Measurements from ENCODE around the gene CCT7.

DNA sequence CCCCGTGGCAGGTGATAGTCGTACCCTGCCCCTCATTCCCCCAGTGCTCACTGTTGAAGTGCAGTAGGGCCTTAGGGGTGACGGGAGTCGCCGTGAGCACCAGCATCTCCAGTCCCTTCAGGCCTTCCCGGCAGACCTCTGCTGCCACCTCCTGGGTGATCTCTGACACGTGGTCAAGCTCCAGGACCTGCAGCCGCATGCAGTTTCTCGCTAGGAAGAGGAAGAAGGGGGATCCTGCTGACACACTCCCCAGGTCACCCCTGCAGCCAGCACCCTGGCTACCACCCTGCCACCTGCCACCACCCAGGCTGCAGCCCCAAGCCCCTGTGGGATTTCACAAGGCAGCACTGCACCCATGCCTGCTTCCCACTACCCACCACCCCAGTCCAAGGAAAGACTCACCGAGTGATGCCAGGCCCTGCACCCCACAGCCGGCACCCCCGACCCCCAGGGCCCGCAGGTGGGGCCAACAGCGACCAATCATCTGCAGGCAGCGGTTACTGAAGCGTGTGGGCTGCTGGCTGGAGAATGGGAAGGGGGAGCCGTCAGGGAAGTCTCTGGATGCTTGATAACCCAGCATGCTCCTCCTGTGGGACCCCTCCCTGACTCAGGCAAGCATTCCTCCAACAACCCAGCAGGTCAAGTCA lies 26.4 kb downstream of the CCT7 start:
- TF ChIP-seq POLR2A (IDR thresholded peaks at IDR 0.05; ENCODE audit: low read depth, low read length): no peak
- TF ChIP-seq POLR2AphosphoS5 (IDR thresholded peaks at IDR 0.05; ENCODE audit: low read depth, low read length): no peak

All from GM12892 (cell line).